GM12891 (cell line): Measurements from ENCODE around the gene IQSEC3.

Experiments used
- PAX5 ChIP-seq: IDR thresholded peaks from 2 replicates; pipeline ENCODE4 v1.6.1; 2011; ENCODE audit warnings: low read length, moderate library complexity, mild to moderate bottlenecking; ENCODE audit not compliant: insufficient read depth, severe bottlenecking
- POLR2A ChIP-seq: IDR thresholded peaks from 2 replicates; pipeline ENCODE4 v1.6.1; 2011; ENCODE audit warnings: low read depth, low read length, control low read depth
- POLR2AphosphoS5 ChIP-seq: IDR thresholded peaks from 2 replicates; pipeline ENCODE4 v1.6.1; 2011; ENCODE audit warnings: low read depth, low read length, control low read depth
- POU2F2 ChIP-seq: IDR thresholded peaks from 2 replicates; pipeline ENCODE4 v1.6.1; 2011; ENCODE audit warnings: low read depth, mild to moderate bottlenecking, control low read depth, low read length, moderate library complexity
- TAF1 ChIP-seq: IDR thresholded peaks from 2 replicates; pipeline ENCODE4 v1.6.1; 2011; ENCODE audit warnings: low read depth, low read length, control low read depth

DNA sequence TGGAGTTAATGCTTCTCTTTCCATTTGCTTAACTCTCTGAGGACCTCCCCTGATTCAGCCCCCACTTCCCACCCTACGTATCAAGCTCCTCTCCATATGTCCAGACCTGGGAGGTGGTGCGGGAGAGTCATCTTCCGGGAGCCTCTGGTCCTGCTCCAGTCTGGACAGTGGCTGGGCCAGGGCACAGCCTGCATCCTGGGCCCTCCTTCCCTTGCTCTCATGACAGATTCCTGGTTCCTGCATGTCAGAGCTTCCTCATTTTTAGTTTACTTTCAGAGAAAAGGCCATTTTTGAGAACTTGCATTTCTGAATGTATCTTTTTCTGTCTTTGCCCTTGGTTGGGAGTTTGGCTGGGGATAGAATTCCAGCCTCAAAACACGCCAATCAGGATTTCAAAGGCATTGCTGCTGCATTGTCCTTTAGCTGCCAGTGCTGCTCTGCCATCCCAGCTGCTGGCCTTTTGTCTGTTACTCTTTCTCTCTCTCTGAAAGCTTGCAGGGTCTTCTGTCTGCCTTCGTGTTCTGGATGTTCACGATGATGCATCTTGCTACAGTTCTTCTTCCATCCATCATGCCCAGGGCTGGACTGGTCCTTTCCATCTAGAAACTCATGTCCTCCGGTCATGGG is 92.7 kb downstream of the IQSEC3 start:
- TF ChIP-seq POLR2A = no peak
- TF ChIP-seq POLR2AphosphoS5 = no peak
- no peak for TF ChIP-seq TAF1
- TF ChIP-seq POU2F2 = no peak
- TF ChIP-seq PAX5 = no peak
